ENCODE results near the gene RASA3.

DNA sequence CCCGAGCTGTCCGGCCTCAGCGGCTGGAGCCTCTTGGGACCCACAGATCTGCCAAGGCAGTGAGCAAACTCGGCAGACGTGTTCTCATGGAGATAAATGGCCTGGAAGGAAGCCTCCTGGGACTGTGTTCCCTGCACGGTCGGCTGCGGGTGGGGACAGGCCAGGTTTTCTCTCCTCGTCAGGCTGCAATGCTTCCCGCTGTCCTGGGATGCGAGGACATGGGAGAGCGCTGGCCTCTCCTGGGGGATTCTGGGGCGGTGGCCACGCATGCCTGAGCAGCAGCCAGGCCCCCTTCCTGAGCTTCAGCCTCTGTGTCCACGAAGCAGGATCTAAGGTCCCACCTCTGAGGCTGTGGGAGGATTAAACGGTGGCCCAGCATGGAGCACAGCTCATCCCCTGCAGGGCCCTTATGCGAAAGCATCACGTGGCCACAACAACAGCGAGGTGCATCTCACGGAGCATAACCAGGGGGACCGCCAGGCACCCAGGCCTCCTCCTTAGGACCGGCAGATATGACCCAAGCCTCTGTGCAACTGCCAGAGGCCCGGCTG is 137.3 kb downstream of the RASA3 start:
- TF ChIP-seq, protein P1, sequence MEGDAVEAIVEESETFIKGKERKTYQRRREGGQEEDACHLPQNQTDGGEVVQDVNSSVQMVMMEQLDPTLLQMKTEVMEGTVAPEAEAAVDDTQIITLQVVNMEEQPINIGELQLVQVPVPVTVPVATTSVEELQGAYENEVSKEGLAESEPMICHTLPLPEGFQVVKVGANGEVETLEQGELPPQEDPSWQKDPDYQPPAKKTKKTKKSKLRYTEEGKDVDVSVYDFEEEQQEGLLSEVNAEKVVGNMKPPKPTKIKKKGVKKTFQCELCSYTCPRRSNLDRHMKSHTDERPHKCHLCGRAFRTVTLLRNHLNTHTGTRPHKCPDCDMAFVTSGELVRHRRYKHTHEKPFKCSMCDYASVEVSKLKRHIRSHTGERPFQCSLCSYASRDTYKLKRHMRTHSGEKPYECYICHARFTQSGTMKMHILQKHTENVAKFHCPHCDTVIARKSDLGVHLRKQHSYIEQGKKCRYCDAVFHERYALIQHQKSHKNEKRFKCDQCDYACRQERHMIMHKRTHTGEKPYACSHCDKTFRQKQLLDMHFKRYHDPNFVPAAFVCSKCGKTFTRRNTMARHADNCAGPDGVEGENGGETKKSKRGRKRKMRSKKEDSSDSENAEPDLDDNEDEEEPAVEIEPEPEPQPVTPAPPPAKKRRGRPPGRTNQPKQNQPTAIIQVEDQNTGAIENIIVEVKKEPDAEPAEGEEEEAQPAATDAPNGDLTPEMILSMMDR (IDR thresholded peaks at IDR 0.05) = no peak
- no peak for TF ChIP-seq EZH2 (IDR thresholded peaks at IDR 0.05)

Data from neural progenitor cell (in vitro differentiated cells).